22Rv1 (cell line): ENCODE measurements around the gene AGAP3.

Experiments used
- H3K27ac ChIP-seq: fragments of 450-650 bp; 2 replicates; pipeline ENCODE4 v1.5.1; 2017
- CTCF ChIP-seq: fragments of 450-650 bp; IDR thresholded peaks from 2 replicates; pipeline ENCODE4 v1.5.1; 2017; ENCODE audit warnings: mild to moderate bottlenecking
- ZFX ChIP-seq: fragments of 450-650 bp; IDR thresholded peaks from 2 replicates; pipeline ENCODE4 v1.6.1; 2017; ENCODE audit warnings: antibody characterized with exemption, borderline replicate concordance

Gene AGAP3

GRCh38 chr7:151177310-151177709 lies 91.0 kb downstream of the AGAP3 start:
- no peak overlapping the region for H3K27ac ChIP-seq
- TF ChIP-seq CTCF (no peak), ZFX (no peak)

GRCh38 chr7:151178236-151178635 lies 92.0 kb downstream of the AGAP3 start:
- TF ChIP-seq CTCF (no peak), ZFX (no peak)
- H3K27ac ChIP-seq = no peak overlapping the region

GRCh38 chr7:151178831-151179230 lies 92.6 kb downstream of the AGAP3 start:
- TF ChIP-seq CTCF (no peak), ZFX (no peak)
- no peak overlapping the region for H3K27ac ChIP-seq

GRCh38 chr7:151179287-151179860 lies 93.1 kb downstream of the AGAP3 start:
- TF ChIP-seq CTCF = no peak
- TF ChIP-seq ZFX = no peak
- H3K27ac ChIP-seq = no peak overlapping the region

GRCh38 chr7:151179946-151180345 lies 93.7 kb downstream of the AGAP3 start:
- no peak overlapping the region for H3K27ac ChIP-seq
- TF ChIP-seq ZFX (no peak), CTCF (no peak)

- TF ChIP-seq ZFX (no peak), CTCF (no peak)
- H3K27ac ChIP-seq = no peak overlapping the region
Observed at GRCh38 chr7:151181011-151181431, 94.7 kb downstream of the AGAP3 start.

- TF ChIP-seq CTCF = no peak
- no peak for TF ChIP-seq ZFX
- H3K27ac ChIP-seq = no peak overlapping the region
Observed at GRCh38 chr7:151185762-151186639, 99.7 kb downstream of the AGAP3 start.
